Endothelial cell of umbilical vein (primary cell): ENCODE data around the gene AGK.

Source experiments
- CTCF ChIP-seq, 2 donors: IDR thresholded peaks; 1 replicate in 1 of 2; 2 replicates in 1 of 2; pipeline ENCODE4 v1.5.1; 2011; ENCODE audit warnings: low read length in 2 of 2, mild to moderate bottlenecking in 2 of 2, moderate library complexity in 2 of 2, control low read depth in 1 of 2, inconsistent platforms in 1 of 2, low read depth in 1 of 2; ENCODE audit not compliant: insufficient read depth in 1 of 2; ENCODE audit errors: extremely low read depth in 1 of 2
- EZH2 ChIP-seq: IDR thresholded peaks from 2 replicates; pipeline ENCODE4 v1.6.1; 2012; ENCODE audit warnings: borderline replicate concordance, low read depth, mild to moderate bottlenecking, moderate library complexity, low read length, inconsistent platforms; ENCODE audit not compliant: severe bottlenecking
- JUN ChIP-seq: IDR thresholded peaks from 2 replicates; pipeline ENCODE4 v1.6.1; 2011; ENCODE audit warnings: borderline replicate concordance, low read depth; ENCODE audit not compliant: insufficient read length, insufficient read depth
- MYC ChIP-seq: IDR thresholded peaks from one replicate; pipeline ENCODE4 v1.6.1; 2011; ENCODE audit warnings: mild to moderate bottlenecking, low read depth, low read length
- POLR2A ChIP-seq: IDR thresholded peaks from 2 replicates; pipeline ENCODE4 v1.6.1; 2012; ENCODE audit warnings: low read depth, mild to moderate bottlenecking, control low read depth, low read length

DNA sequence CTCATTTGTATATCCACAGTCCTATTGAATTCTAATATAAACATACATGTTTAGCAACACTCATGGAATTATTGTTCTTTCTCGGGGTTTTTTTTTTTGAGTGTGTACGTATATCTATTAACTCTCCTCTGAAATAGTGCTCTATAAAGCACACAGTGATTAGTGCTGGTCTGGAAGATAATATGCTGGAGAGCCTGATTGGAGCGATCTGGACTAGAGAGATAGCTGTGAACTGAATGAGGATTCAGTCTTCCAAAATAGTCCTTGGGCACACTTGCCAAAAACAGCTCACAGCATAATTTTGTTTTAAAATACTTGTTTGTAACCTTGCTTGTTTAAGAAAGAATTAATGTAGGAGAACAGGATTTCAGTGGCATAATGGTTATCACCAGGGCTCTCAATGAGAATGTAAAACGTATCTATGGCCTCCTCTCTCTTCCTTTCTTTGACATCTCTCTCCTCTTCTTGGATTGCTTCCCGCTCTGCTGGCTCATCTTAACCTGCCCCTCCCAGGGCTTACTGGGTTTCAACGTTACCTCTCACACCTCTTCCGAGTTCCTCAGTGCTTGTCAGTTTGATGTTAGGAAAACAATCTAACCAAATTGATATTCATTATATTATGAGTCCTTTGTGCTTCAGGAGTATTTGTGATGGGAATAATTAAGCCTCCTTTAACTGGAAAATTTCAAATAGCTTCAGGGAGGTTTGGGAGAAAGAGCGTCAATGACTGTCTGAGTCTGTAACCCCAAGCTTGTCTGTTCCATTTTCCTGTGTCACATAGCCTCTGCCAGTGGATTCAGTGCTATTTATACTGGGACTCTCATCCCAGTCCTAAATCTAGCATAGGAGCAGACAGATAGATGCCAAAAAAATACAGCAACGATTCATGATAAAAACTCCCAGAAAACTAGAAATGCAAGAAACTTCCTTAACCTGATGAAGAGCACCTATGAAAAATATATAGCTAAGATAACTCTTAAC, 16.2 kb upstream of the AGK start:
- TF ChIP-seq CTCF (IDR thresholded peaks at IDR 0.05; ENCODE audit: extremely low read depth in 1 of 2, insufficient read depth in 1 of 2, low read depth in 1 of 2, low read length in 2 of 2) (no peak), EZH2 (no peak), POLR2A (no peak), MYC (no peak), JUN (no peak)
